Forelimb muscle (tissue), 1 donor: ENCODE measurements around the gene SLC35E3. TPM values are rescaled to one million over a fixed set of nuclear protein-coding genes. Genes with fewer than 3 reads are reported as not detected.

Experiments used
- DNase-seq: peaks from one replicate; pipeline ENCODE4 v3.0.0-alpha.2; 2013; ENCODE audit warnings: low read depth
- polyA plus RNA-seq: library from polyadenylated mRNA; unstranded; fragments of 120-200 nt; gene quantifications from one replicate; pipeline ENCODE4 v1.2.1, GENCODE V29; 2013; ENCODE audit not compliant: insufficient read length

The SLC35E3 gene
- polyA plus RNA-seq, 1 donor = 19.2 TPM

GRCh38 chr12:68769941-68770340, 24.0 kb downstream of the SLC35E3 start:
- DNase-seq = no peak

GRCh38 chr12:68771223-68771925, 25.4 kb downstream of the SLC35E3 start:
- no peak for DNase-seq

- DNase-seq = no peak
These were observed 26.7 kb downstream of the SLC35E3 start for GRCh38 chr12:68772714-68773113.

GRCh38 chr12:68773582-68773981, 27.6 kb downstream of the SLC35E3 start:
- no peak for DNase-seq

GRCh38 chr12:68775121-68775630, 29.2 kb downstream of the SLC35E3 start:
- no peak for DNase-seq

GRCh38 chr12:68776976-68777610, 31.1 kb downstream of the SLC35E3 start:
- no peak for DNase-seq

- DNase-seq = no peak
These were observed 33.3 kb downstream of the SLC35E3 start for GRCh38 chr12:68779280-68779679.

- no peak for DNase-seq
These were observed 34.8 kb downstream of the SLC35E3 start for GRCh38 chr12:68780731-68781130.

GRCh38 chr12:68781728-68782127, 35.8 kb downstream of the SLC35E3 start:
- no peak for DNase-seq

- DNase-seq = no peak
These were observed 38.0 kb downstream of the SLC35E3 start for GRCh38 chr12:68784015-68784414.

- DNase-seq = no peak
These were observed 39.4 kb downstream of the SLC35E3 start for GRCh38 chr12:68785358-68785757.

- no peak for DNase-seq
These were observed 39.8 kb downstream of the SLC35E3 start for GRCh38 chr12:68785823-68786222.

- no peak for DNase-seq
These were observed 41.0 kb downstream of the SLC35E3 start for GRCh38 chr12:68786929-68787328.

GRCh38 chr12:68788554-68789143, 42.7 kb downstream of the SLC35E3 start:
- no peak for DNase-seq

GRCh38 chr12:68789144-68789878, 43.3 kb downstream of the SLC35E3 start:
- DNase-seq = no peak

GRCh38 chr12:68790081-68790951, 44.3 kb downstream of the SLC35E3 start:
- DNase-seq = no peak

GRCh38 chr12:68790952-68791234, 44.9 kb downstream of the SLC35E3 start:
- DNase-seq = no peak

- no peak for DNase-seq
These were observed 46.0 kb downstream of the SLC35E3 start for GRCh38 chr12:68791897-68792481.

GRCh38 chr12:68792952-68793351, 47.0 kb downstream of the SLC35E3 start:
- no peak for DNase-seq

- DNase-seq = no peak
These were observed 47.5 kb downstream of the SLC35E3 start for GRCh38 chr12:68793436-68793835.
